ENCODE results near the gene CDH13.

CDH13 gene

DNA sequence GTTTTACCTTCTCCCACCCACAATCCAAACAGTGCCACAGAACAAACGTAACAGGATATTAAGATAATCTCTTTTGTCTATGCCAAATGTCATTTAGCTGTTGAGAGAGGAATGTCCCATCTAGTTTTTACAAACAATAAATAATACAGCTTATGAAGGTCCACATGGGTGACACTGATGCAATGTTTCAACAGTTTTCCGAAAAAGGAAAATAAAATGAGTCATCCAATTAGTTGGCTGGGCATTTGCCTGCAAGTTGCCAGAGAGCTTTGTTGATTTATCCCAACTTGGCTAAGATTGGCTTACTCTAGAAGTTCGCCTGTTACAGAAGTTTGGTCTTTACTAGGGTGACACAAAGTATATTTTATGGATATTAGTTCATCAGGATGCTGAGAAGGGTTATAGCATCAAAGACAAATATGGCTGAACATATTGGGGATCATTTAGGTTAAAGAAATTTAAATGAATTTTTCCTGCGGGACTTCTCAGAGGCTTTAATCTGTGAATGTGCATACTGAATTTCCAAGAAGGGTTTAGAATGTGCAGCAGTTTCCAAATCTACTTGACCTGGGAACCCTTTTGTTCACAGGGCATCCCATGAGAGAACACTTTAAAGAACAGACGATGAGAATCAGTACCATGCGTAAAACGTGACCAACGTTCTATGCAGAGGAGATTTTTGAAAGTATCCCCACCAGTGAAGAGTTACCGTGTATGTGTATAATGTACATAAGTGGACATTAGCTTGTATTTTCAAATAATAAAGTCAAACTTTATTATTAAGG lies 73.1 kb downstream of the CDH13 start:
- DNase-seq, result no peak

DNA sequence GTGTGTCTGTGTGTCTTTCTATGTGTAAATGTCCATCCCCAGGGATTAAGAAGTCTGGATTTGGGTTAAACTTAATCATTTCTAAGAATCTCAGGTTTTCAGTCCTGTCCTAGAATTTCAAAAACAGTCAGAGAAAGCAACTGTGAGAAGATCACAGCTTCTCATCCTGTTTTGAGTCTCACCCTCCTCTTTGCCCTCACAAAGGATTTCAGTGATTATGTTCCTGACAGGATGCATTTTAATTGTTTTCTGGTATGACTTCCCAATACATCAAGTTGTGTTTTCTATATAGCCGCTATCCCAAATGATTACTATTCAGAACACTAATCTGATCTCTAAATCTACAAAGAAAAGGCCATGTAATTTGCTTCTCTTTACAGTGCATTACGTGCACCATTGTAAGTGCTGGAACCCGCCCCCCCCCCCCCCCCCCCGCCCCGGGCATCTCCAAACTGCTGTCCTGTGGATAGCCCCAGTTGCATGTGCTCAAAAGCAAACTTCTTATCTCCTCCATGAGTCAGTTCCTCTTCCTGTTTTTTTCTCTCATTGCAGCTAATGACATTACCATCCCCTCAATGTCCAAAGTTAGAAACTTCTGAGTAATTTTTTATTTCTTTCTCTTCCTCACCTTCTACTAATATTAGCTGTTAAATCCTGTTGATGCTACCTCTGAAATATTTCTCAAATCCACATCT lies 73.9 kb downstream of the CDH13 start:
- no peak for DNase-seq

DNA sequence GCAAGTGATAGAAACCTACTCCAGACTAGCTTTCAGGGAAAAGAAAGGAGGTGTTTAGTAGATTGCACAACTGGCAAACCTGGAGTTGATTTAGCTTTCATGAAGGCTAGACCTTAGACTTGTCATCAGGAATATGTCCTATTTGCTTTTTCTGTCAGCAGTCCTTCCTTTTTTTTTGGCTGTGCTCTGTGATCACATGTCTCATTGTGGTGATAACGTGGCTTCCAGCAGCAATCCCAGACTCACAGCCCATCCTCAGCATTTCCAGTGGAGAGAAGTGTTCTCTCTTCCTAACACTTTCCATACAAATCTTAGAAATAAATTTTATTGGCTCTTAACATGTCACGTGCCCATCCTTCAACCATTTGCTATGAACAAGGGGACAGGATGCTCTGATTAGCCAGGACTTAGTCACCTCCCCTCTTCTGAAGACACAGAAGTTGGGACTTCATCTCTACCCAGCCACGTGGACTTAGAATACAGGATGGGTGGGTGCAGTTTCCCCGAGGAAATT lies 74.7 kb downstream of the CDH13 start:
- no peak for DNase-seq

DNA sequence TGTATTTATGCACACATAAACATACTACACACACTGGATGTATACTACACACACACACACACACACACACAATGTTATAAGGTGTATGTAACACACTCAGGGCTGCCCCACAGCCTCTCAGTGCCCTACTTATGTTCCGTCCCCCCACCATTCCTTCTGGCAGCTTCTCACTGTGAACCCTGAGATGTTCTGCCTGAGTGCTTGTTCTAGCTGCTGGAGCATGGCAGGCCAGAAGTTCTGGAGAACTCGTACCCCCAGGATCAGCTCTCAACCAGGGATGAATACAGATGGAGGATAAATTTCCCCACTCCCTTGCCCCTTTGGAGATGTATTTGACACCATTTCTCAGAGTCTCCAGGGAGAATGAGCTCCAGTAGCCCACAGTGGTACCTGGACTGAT lies 76.4 kb downstream of the CDH13 start:
- DNase-seq, result no peak

DNA sequence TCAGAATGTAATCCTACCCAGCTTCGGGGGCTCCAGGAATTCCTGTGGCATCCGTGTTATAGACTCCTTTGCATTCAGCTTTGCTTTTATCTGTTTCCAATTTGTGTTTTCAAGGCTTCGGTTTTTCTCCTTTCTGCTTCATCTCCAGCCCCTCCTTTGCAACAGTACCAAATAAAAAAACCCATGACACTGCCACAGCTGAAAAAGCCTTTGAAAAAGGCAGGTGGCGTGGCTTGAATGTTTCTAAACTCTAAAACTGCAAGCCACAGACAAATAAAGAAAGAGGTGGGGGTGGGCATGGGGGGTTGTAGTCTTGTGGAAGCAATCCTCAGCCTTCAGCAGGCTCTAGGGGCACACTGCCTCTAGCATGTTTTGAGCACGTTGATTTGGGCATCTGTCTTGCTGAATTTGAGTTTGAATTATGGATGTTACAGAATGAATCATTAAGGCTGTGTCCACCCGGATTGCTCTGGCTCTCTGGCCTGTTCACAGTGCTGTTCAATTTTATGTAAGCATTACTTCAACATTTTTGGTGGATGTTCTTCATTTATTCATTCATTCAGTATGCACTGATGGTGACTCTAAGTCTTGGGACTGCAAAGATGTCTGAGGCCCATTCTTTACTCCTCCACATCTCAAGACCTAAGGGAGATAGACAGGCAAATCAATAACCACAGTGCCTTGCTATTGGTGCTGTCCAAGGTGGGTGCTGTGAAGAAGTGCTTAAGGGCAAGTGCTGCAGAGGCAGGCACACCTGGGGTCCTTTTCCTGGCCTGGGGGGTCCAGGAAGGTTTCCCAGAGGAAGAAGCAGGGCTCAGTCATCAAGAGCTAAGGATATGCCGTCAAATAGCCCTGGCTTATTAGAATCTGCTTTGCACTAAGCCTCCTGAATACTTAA lies 77.4 kb downstream of the CDH13 start:
- no peak for DNase-seq

DNA sequence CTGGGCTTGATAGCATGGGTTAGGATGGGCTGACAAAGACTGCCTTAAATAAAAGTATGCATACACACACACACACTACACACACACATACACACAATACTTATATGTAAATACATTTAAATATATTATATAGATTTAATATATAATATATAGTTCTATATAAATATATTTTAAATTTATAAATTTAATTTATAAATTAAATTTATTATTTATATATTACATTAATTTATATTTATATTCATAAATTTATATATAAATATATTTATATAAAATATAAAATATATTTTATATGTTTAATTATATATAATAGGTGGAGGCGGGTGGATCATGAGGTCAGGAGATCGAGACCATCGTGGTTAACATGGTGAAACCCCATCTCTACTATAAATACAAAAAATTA lies 83.2 kb downstream of the CDH13 start:
- DNase-seq, result no peak

DNA sequence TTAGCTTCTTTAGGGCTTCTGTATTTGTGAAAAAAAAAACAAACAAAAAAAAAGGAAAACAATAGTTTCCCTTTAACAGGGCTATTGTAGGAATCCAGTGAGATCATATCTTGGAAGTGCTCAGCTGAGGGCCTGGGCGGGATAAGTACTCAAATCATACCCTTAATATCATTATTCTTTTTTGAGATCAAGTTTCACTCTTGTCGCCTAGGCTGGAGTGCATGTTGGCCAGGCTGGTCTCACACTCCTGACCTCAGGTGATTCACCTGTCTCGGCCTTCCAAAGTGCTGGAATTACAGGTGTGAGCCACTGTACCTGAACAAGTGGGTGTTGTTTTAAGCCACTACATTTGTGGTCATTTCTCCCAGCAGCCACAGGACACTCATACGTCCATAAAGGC lies 87.0 kb downstream of the CDH13 start:
- no peak for DNase-seq

DNA sequence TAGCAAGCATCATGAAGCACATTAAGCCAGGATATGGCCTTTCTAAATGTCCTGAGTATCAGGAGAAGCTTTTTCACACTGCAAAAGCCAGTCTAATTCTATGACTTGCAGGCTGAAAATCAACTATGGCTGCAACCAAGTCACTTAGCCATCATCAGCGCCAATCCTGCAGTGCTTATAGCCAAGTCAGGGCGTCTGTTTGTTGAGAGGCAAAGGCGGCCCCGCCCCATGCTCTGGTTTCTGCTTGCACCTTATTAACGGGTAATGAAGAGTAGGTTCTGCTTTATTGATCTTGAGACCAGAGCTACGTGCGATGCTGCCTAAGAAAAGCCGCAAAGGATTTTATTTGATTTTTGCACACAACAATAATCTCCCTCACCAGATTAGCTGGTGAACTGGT lies 88.4 kb downstream of the CDH13 start:
- DNase-seq, result no peak

DNA sequence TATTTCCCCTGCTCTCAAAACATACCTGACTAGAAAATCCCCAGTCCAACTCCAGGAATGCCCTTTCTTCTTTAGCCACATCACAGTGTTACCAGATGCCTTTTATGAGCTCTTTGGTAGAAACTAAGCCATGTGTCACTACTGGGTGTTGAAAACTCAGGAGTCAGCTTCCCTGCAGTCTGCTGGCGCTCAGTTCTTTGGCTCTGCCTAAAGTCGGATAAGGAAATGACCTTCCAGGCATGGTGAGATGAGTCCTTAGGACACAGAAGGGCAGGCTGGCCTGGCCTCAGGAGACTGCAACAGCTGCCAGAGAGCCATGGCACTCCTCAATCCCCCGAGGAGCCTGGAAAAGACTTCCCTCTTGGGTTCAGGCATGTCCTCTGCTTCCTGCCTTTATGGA lies 89.1 kb downstream of the CDH13 start:
- DNase-seq, result no peak

DNA sequence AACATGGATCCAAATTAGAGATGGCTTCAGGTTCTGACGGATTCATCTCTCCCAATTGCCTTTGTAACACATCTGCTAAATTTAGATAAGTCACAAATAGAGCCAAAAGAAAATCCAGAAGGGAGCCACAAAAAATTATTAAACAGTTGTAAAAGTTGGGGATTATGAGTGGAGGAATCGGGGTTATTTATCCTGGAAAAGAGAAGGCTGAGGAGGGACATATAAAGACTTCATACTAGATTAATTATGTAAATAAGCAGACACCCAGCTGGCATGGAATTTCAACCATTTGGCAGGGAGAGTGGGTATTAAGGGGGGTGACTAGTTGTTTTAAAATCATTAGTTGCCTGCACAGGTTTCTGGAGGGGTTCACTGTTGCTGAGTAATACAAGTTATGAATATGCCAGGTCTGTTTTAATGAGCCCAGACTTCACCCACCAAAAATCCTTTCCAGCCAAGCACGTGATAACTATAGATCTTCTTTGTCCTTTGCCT lies 89.6 kb downstream of the CDH13 start:
- no peak for DNase-seq

DNA sequence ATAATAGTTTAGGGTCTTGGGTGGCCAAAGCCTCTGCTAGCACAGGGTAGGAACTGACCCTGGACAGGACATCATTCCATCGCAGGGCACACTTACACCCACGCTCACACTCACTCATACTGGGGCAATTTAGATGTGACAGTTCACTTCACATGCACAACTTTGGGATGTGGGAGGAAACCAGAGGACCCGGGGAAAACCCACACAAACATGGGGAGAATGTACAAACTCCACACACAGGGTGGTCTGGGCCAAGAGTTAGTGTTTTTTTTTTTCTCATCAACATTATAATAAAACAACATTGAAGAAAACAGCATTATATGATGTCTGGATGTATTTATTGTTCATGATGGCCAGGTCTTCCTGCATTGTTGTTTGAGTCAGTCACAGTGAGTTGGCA lies 93.6 kb downstream of the CDH13 start:
- no peak for DNase-seq

DNA sequence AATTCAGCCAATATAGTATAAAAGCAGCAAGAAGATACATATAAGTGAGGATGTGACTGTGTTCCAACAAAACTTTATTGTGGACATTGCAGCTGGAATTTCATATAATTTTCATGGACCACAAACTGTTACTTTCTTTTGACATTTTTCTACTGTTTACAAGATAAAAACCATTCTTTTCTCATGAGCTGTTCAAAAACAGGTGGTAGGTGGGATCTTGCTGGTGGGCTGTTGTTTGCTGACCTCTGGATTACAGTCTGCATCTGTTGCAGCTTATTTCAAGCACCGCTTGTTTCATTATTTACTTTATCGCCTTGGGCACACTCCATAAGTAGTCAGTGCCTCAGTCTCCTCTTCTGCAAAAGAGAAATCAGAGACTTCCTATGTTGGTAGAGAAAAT lies 99.5 kb downstream of the CDH13 start:
- DNase-seq, result no peak

DNA sequence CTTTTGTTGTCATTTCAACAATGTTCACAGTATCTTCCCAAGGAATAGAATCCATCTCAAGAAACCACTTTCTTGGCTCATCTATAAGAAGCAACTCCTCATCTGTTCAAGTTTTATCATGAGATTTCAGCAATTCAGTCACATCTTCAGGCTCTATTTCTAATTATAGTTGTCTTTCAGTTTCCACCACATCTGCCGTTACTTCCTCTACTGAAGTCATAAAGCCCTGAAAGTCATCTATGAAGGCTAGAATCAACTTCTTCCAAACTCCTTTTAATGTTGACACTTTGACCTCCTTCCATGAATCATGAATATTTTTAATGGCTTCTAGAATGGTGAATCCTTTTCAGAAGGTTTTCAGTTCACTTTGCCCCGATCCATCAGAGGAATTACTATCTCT lies 102.1 kb downstream of the CDH13 start:
- no peak for DNase-seq

DNA sequence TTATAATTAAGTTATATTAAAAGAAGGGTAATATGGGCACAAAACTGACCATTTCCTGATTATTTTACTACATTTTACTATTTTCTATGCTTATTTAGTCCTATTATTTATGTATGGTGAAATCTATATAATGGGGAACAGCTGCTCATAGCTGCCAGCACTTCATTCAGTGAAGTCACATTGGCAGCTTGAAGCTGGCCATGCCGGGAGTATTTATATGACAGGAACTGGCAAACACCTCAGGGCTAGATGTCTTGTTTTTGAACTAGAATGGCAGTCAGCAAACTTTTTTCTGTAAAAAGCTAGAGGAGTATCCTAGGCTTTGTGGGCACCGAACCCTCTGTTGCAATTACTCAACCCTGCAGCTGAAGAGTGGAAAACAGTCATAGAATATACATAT lies 104.1 kb downstream of the CDH13 start:
- no peak for DNase-seq

DNA sequence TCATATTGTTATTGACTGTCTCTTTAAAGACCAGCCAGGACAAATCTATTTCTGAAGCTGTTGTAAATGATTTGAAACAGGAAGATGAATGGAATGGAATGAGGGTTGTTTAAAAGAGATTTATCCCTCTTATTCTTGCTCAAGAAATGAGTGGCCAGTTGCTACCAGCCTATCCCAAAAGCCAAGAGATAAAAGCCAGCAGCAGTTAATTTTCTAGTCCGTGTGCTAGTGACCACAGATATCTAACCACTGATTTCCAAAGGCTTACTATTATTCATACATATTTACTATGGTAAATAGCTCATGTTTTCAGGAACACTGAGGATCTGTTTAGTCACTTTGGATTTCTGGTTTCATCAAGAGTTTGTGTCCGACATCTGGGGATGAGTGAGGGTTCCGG lies 105.7 kb downstream of the CDH13 start:
- no peak for DNase-seq

DNA sequence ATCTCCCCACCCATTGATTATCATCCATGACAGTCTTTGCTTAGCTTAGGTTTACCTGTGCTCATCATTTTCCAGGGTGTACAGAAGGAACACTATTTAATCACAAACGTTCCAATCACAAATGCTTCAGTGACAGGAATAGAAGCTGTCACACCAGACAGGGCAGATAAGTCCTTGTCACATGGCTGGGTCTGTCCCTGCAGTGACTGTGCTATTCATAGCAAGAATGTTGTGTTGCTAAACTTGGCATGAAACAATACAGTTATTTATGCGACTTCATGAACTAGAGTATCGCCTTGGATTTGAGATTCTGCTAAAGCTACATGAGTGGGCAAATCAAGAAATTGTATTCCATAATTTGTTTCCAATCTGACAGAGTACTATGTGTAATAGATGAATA lies 108.4 kb downstream of the CDH13 start:
- DNase-seq, result no peak

DNA sequence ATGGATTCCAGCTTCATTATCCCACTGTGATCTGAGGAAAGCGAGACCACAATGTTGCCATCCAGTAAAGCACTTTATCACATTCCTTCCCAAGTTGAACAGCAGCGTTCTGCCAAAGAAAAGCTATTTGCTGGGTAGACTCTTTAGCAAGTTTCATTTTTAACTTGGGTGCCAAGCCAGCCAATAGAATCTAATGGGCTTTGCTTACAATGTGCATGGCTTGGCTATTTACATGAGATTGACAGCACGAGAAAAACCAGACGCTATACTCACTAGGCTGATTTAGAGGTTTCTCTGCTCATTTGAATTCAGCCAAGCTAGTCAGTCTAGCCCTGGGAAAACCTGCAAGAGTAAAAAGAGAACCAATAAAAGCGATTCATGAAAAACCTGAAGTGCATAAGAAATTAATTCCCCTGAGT lies 108.9 kb downstream of the CDH13 start:
- no peak for DNase-seq

DNA sequence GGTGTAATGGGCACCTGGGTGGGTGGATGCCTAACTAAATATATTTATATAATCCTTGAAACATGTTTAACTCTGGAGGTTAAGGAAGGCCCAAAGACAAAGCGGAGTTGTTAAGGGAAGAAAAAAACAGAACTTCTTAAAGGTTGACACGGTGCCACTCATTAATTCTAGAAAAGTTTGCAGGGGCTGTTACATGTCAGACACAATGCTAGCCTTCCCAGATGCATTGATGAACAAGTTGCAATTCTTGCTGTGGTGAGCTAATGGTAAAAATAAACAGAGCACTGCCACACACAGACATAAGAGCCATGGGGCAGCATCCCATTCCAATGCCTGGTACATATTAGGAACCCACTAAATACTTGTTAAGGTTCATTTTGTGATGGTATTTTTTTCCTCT lies 109.5 kb downstream of the CDH13 start:
- no peak for DNase-seq

DNA sequence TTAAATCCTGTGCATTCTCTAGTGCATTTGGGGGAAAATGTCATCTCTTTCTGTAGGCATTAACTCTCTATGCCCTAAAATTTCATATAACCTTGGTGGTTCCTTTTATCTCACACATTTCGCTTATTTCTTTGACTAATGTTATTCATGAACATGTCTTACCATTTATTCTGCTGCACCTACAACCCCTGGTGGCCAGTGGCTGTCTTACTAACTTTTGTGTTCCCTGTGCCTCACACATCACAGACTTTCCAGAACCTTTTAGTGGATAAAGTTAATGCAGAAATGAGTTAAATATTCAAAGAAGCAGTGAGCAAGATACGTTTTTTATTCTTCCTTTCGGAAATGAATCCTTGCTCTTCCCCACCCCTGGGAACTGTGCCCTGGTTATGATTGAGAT lies 111.9 kb downstream of the CDH13 start:
- no peak for DNase-seq

DNA sequence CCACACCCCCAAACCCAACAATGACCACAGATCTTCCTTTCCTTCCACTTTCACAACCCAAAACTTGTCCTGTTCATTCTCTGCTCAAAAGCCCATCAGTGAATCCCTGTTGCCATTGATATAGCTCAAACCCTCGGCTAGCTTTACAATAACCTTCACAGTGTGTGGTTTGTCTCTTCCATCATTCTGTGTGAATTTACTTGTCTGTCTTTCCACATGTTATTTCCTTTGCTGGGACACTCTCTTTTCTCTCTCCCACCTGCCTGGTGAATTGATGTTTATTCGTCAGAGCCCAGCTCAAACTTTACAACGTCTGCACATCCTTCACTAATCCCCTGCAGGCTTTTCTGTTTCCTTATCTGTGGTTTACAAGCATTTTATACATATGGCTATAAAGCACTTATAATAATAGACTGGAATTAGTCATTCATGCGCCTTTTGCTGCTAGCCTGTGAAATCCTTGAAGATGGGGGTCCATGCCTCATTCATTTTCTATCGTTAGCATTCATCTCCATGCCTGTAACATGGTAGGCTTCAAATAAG lies 114.4 kb downstream of the CDH13 start:
- no peak for DNase-seq

DNA sequence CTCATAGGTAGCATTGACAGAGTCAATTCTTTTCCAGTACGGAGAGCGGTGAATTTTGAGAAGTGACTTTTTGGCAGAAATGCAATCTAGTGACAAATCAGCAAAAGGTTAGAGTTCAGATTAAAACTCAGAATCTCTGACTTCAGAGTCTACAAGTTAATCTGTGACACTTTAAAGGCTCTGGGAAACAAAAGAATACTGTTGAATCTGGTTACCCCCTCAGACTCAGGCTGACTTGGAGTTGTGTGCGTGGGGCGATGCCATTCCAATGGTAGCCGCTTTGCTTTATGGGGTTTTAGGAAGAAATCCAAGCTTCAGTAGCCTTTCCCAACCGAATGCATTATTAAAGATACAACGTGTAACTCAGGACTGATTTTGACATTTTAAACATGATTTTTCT lies 118.2 kb downstream of the CDH13 start:
- no peak for DNase-seq

DNA sequence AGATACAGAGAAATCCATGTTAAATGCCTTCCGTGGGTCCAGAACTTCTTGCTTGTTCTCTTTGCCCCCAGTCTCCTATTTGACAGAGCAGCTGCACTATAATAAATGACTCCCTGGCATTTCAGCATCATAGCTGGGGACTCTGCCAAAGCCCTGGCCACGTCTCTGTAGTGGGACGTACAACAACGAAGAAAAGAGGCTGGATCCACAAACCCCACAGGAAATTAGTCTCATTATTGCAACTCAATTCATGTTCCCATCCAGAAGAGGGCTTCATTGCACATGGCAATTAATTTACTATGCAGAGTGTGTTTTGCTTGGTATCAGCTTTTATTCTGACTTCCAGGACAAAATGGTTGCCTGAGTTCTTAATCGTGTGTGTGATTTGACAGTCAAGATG lies 121.3 kb downstream of the CDH13 start:
- DNase-seq, result no peak

DNA sequence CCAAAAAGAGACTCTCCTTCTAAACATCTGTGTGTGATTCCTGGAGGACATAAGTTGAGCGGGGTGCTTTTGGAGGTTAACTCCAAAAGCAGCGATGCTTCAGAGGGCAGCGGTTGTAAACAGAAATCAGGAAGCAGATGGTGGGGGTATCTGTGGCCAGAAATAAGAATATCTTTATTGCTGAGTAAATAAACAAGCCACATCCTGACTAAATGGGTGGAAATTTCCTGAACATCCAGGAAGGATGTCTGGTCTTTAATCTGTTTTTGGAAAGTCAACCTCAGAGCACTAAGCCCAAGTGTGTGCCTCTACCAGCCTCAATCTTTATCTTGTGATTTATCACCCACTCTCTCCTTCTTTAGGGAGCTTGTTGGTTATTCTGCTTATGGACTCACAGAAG lies 123.3 kb downstream of the CDH13 start:
- no peak for DNase-seq

Measured in stimulated activated CD4-positive, alpha-beta T cell treated with anti-CD3 and anti-CD28 coated beads, Interleukin-2, amount 100 ng/mL, for 24 hours (primary cell).